IPS-NIHi7 (cell line): ENCODE measurements around the gene PICALM.
A peak's percentile ranks its signal among the peaks of the same experiment; 100 is the strongest.

Source experiments
- DNase-seq: peaks from one replicate; pipeline ENCODE4 v3.0.0; 2012; ENCODE audit warnings: mixed read lengths; ENCODE audit errors: extremely low spot score

The PICALM gene

GRCh38 chr11:86047275-86047991, 21.5 kb downstream of the PICALM start:
- DNase-seq, result no peak

- no peak for DNase-seq
These were observed 22.8 kb downstream of the PICALM start for GRCh38 chr11:86046116-86046515.

- no peak for DNase-seq
These were observed 24.9 kb downstream of the PICALM start for GRCh38 chr11:86043765-86044503.

GRCh38 chr11:86041975-86042378, 26.9 kb downstream of the PICALM start:
- peak; percentile 73 for DNase-seq

GRCh38 chr11:86040919-86041850, 27.7 kb downstream of the PICALM start:
- DNase-seq, result no peak

GRCh38 chr11:86039094-86039493, 29.8 kb downstream of the PICALM start:
- DNase-seq, result no peak

GRCh38 chr11:86037743-86038142, 31.1 kb downstream of the PICALM start:
- no peak for DNase-seq

GRCh38 chr11:86035920-86036319, 33.0 kb downstream of the PICALM start:
- DNase-seq, result no peak

- DNase-seq, result peak; percentile 11
These were observed 33.7 kb downstream of the PICALM start for GRCh38 chr11:86035164-86035563.

GRCh38 chr11:86034710-86035109, 34.2 kb downstream of the PICALM start:
- no peak for DNase-seq

GRCh38 chr11:86021377-86021776, 47.5 kb downstream of the PICALM start:
- no peak for DNase-seq

- DNase-seq, result no peak
These were observed 50.6 kb downstream of the PICALM start for GRCh38 chr11:86018249-86018648.

GRCh38 chr11:86016451-86016850, 52.4 kb downstream of the PICALM start:
- DNase-seq, result no peak

GRCh38 chr11:86015699-86016098, 53.2 kb downstream of the PICALM start:
- DNase-seq, result no peak

GRCh38 chr11:86014221-86014620, 54.7 kb downstream of the PICALM start:
- DNase-seq, result no peak

GRCh38 chr11:86013713-86014112, 55.2 kb downstream of the PICALM start:
- DNase-seq, result no peak

- no peak for DNase-seq
These were observed 57.7 kb downstream of the PICALM start for GRCh38 chr11:86011175-86011574.

GRCh38 chr11:86003654-86004053, 65.2 kb downstream of the PICALM start:
- no peak for DNase-seq

- DNase-seq, result no peak
These were observed 66.5 kb downstream of the PICALM start for GRCh38 chr11:86002431-86002830.

GRCh38 chr11:85991508-85991907, 77.4 kb downstream of the PICALM start:
- no peak for DNase-seq

GRCh38 chr11:85989746-85990145, 79.1 kb downstream of the PICALM start:
- no peak for DNase-seq

GRCh38 chr11:85988780-85989179, 80.1 kb downstream of the PICALM start:
- DNase-seq, result no peak
